ENCODE data around the gene HYAL1. TPM values are rescaled to one million over a fixed set of nuclear protein-coding genes. Genes with fewer than 3 reads are reported as not detected.

Gene HYAL1
- total RNA-seq, 2 donors from 2014 or later: 38.1 to 40.8 TPM

- Histone ChIP-seq H3K27me3 (no peaks in the 10 kb centered on the region), H3K4me3 (peak overlapping the region in 1 of 2 donors; percentile 57), H3K27ac (peak overlapping the region in 1 of 2 donors; percentile 99), H3K36me3 (no peaks in the 10 kb centered on the region), H3K9me3 (no peaks in the 10 kb centered on the region), H3K4me1 (peaks cover 0 to 54% of the 10 kb centered on the region in 2 donors)
- no peak for DNase-seq (ENCODE audit: low spot score)
- TF ChIP-seq CTCF (IDR thresholded peaks at IDR 0.05): no peak
Observed at GRCh38 chr3:50341537-50341936, 38.2 kb upstream of the HYAL1 start.

- Histone ChIP-seq H3K9me3 (no peaks in the 10 kb centered on the region), H3K4me1 (peaks cover 0 to 58% of the 10 kb centered on the region in 2 donors), H3K27ac (peak within 1 kb of the TSS; percentile 99), H3K36me3 (no peaks in the 10 kb centered on the region), H3K4me3 (peak within 1 kb of the TSS; percentile 52 to 57), H3K27me3 (no peaks in the 10 kb centered on the region)
- TF ChIP-seq CTCF (IDR thresholded peaks at IDR 0.05): no peak
- peak; percentile 83 for DNase-seq (ENCODE audit: low spot score)
Observed at GRCh38 chr3:50340448-50341329, 37.3 kb upstream of the HYAL1 start, which contains the start of gene RASSF1. Gene RASSF1, minus strand, starts transcription at chr3:50340836. Its CDS starts 31 bp downstream, at chr3:50340805.

- H3K4me3 ChIP-seq: peak overlapping the region; percentile 52 to 57
- TF ChIP-seq CTCF (IDR thresholded peaks at IDR 0.05): no peak
- H3K9me3 ChIP-seq: no peaks in the 10 kb centered on the region
- no peak for DNase-seq (ENCODE audit: low spot score)
- no peaks in the 10 kb centered on the region for H3K27me3 ChIP-seq
- no peaks in the 10 kb centered on the region for H3K36me3 ChIP-seq
- peaks cover 0 to 58% of the 10 kb centered on the region in 2 donors for H3K4me1 ChIP-seq
- peak overlapping the region; percentile 99 for H3K27ac ChIP-seq
Observed at GRCh38 chr3:50340147-50340447, 36.7 kb upstream of the HYAL1 start.

- TF ChIP-seq CTCF (IDR thresholded peaks at IDR 0.05): no peak
- H3K36me3 ChIP-seq: no peaks in the 10 kb centered on the region
- no peaks in the 10 kb centered on the region for H3K9me3 ChIP-seq
- DNase-seq (ENCODE audit: low spot score): no peak
- H3K4me1 ChIP-seq: peaks cover 0 to 60% of the 10 kb centered on the region in 2 donors
- no peaks in the 10 kb centered on the region for H3K27me3 ChIP-seq
- peak overlapping the region; percentile 52 to 57 for H3K4me3 ChIP-seq
- peak overlapping the region; percentile 99 for H3K27ac ChIP-seq
Observed at GRCh38 chr3:50339485-50340146, 36.2 kb upstream of the HYAL1 start.

- peaks cover 0 to 67% of the 10 kb centered on the region in 2 donors for H3K4me1 ChIP-seq
- TF ChIP-seq CTCF (IDR thresholded peaks at IDR 0.05): no peak
- peak overlapping the region in 1 of 2 donors; percentile 90 for H3K4me3 ChIP-seq
- no peaks in the 10 kb centered on the region for H3K27me3 ChIP-seq
- no peak for DNase-seq (ENCODE audit: low spot score)
- H3K9me3 ChIP-seq: no peaks in the 10 kb centered on the region
- H3K36me3 ChIP-seq: no peaks in the 10 kb centered on the region
- peak overlapping the region; percentile 99 for H3K27ac ChIP-seq
Observed at GRCh38 chr3:50338965-50339364, 35.6 kb upstream of the HYAL1 start.
